GM12873 (cell line): ENCODE results near the gene LBX1.

Source experiments
- TF ChIP-seq, protein P1 (sequence below): IDR thresholded peaks from 2 replicates; pipeline ENCODE4 v1.5.1; 2012; ENCODE audit warnings: low read depth, mild to moderate bottlenecking, moderate library complexity, low read length, control low read depth; ENCODE audit not compliant: insufficient read depth; ENCODE audit errors: missing control alignments

The LBX1 gene

DNA sequence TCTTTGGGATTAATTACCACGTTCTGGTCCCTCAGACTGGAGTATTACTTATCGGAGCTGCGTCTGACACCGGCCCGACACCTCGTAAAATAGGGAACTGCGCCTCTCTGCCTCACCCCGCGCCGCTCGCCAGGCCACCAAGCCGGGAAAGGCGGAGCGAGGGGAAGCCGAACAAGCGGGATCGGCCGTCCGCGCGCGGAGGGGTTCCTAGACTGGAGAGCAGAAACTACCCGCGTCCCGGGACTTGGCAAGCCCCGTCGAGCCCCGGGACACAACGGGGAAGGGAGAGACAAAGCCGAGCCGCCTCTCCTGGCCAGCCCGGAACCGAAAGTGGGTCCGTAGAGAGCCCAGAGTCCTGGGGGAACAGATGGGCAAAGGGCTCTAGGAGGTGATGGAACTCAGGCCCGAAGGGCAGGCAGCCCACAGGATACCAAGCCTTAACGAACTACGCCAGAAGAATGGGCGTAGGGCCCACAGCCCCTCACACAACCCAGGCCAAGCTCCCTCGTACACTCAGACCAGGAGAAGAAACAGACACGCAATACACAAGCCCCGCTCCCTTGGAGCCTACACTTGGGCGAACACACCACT, 6.5 kb downstream of the LBX1 start:
- TF ChIP-seq, protein P1, sequence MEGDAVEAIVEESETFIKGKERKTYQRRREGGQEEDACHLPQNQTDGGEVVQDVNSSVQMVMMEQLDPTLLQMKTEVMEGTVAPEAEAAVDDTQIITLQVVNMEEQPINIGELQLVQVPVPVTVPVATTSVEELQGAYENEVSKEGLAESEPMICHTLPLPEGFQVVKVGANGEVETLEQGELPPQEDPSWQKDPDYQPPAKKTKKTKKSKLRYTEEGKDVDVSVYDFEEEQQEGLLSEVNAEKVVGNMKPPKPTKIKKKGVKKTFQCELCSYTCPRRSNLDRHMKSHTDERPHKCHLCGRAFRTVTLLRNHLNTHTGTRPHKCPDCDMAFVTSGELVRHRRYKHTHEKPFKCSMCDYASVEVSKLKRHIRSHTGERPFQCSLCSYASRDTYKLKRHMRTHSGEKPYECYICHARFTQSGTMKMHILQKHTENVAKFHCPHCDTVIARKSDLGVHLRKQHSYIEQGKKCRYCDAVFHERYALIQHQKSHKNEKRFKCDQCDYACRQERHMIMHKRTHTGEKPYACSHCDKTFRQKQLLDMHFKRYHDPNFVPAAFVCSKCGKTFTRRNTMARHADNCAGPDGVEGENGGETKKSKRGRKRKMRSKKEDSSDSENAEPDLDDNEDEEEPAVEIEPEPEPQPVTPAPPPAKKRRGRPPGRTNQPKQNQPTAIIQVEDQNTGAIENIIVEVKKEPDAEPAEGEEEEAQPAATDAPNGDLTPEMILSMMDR = no peak

DNA sequence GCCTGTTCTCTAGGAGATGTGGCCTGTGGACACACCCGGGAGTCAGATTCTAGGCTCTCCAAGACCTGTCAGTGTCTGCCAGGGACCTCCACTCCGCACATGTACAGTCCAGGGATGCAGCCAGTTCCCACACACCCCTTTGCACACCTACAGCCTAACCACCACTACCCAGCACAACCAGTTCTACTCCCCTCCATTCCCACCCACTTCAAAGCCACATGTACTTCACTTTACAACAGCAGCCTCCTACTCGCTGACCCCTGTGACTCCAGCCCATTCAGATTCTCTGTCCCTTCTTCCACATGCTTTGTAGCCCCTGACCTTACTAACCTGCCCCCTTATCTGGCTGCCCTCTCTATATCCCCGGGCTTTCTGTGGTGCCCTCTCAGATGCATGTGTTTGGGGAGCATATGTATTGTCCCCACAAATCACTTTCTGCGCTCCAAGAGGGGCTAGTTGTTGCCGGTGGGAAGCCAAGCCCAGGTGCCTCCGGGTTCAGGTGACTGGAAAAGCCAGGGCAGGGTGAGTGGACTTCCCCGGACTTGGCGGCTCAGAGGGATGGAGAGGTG, 7.2 kb downstream of the LBX1 start:
- TF ChIP-seq, protein P1 = no peak

DNA sequence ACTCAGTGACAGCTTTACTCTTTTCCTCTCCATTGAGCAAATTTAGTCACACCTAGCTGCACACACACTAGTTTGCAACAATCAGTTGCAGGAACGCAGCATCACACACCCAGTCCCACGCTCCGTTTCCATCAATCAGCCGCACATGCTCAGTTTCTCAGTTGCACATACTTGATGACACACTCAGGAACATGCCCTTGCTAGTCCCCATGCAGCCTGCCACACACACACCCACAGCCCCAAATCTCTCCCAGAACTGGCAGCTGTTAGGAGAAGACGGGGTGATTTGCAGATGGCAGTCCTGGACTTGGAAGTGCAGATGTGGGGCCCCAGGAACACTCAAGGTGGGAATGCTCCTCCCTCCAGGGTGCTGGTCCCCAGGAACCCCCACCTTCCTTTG, 7.7 kb downstream of the LBX1 start:
- TF ChIP-seq, protein P1 = no peak

DNA sequence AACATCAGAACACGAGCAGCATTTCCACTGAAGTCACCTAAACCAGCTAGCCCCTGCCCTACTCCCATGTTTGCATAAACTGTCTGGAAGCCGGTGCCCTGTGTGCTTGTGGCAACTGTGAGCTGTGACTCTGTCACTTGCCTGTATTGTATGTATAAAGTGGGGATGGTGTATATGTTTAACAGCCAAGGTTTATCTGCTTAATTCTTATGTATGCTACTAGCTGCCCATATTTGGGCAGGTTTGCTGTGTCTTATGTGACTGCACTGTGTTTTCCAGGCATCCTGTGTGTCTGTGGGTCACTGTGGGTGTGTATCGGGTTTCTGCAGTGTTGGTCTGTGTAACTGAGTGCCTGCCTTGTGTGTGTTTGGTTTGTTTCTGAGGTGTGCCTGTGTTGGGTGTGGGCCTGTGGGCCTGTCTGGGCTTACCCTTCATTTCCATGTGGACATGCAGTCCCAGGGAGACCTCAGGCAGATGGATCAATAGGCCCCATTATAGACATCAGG, 9.3 kb downstream of the LBX1 start:
- TF ChIP-seq, protein P1 = no peak

DNA sequence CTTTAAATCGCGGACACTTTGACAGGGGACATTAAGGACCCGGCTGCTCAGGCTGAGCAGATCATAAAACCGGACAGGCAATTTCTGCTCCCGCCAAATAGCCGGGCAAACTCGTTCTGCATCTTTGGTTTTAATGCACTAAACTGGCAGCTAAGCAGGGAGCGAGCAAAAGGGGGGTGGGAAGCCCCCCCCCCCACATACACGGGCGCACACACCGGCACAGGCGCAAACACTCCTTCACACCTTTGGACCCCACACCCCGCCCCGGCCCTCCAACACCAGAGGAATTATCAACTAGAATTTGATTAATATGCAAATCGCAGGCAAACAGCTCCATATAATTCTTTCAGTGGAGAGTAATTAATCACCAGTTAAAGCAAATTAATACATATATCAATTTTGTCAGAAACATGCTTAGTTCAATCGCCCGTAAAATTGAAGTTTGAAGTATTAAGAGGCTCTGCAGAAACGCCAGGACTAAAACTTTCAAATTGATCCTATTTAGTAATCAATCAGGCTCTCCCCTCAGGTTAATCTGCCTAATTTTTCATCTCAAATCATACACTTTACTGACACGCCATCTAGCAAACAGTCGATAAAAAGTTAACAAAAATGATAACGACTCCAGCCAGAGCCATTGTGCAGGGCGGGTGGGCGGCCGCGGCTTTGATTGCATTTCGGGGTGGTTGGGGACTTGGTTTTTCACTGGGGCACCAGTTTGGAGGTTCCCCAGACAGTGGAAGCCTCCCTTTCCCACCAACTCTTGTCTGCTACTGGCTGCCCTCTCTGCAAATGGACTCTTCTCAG, 9.9 kb downstream of the LBX1 start:
- TF ChIP-seq, protein P1 = no peak

DNA sequence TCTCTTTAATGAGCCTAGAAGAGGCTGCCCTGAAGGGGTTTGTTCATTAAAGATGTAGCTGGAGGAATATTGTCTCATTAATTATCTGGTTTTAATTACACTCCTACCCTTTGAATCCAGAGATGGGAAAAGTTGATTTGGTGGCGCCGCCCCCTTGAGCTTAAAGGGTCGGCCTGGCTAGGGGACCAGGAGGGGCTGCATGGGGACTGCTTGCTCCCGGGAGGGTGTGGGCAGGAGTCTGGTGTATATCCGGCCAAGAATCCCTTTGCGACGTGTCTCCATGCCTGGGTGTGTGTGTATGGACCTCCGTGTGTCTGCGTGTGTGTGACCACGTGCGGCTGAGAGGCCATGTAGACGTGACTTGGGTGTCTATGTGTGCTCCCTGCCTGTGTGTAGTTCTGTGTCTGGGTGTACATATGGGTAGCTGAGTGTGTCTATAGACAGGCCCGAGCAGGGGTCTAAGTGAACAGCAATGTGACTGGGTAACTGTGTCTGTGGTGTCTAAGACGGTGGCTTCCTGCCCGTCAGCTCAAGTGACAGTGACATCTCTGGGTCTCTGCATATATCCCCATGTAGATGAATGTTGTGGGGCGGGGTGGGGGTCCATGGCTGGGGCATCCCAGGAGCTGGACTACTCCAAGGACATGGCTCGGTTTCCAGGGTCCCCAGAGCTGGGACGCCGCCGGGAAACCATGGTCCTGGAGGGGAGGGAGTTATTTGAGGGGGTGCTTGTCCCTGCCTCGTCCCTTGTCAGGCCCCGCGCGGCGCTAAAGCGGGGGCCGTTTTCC, 10.7 kb downstream of the LBX1 start:
- TF ChIP-seq, protein P1 = no peak
